ENCODE measurements around the gene GPR21. TPM values are rescaled to one million over a fixed set of nuclear protein-coding genes. Genes with fewer than 3 reads are reported as not detected.
A peak's percentile ranks its signal among the peaks of the same experiment; 100 is the strongest.

GPR21 gene, protein sequence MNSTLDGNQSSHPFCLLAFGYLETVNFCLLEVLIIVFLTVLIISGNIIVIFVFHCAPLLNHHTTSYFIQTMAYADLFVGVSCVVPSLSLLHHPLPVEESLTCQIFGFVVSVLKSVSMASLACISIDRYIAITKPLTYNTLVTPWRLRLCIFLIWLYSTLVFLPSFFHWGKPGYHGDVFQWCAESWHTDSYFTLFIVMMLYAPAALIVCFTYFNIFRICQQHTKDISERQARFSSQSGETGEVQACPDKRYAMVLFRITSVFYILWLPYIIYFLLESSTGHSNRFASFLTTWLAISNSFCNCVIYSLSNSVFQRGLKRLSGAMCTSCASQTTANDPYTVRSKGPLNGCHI
- total RNA-seq, result not detected

GRCh38 chr9:123033352-123033751, at the start of gene GPR21:
TSS of gene GPR21 (plus strand) at chr9:123033667. CDS start at chr9:123034567, 900 bp downstream.
- DNase-seq (ENCODE audit: extremely low spot score in 2 of 2), result no peak
- H3K4me1 ChIP-seq, result no peaks in the 10 kb centered on the region
- no peaks in the 10 kb centered on the region for H3K27me3 ChIP-seq
- peaks cover 0 to 8% of the 10 kb centered on the region in 2 donors for H3K36me3 ChIP-seq
- intact Hi-C loops (cut with DNase I), result no loop called here
- H3K27ac ChIP-seq, result no peak within 1 kb of the TSS
- H3K4me3 ChIP-seq, result peak within 1 kb of the TSS; percentile 3 to 28
- TF ChIP-seq POLR2A (IDR thresholded peaks at IDR 0.05), result no peak
- no peak for TF ChIP-seq POLR2AphosphoS5 (IDR thresholded peaks at IDR 0.05; ENCODE audit: insufficient read depth in 1 of 2, low read depth in 1 of 2)
- TF ChIP-seq, protein P1, sequence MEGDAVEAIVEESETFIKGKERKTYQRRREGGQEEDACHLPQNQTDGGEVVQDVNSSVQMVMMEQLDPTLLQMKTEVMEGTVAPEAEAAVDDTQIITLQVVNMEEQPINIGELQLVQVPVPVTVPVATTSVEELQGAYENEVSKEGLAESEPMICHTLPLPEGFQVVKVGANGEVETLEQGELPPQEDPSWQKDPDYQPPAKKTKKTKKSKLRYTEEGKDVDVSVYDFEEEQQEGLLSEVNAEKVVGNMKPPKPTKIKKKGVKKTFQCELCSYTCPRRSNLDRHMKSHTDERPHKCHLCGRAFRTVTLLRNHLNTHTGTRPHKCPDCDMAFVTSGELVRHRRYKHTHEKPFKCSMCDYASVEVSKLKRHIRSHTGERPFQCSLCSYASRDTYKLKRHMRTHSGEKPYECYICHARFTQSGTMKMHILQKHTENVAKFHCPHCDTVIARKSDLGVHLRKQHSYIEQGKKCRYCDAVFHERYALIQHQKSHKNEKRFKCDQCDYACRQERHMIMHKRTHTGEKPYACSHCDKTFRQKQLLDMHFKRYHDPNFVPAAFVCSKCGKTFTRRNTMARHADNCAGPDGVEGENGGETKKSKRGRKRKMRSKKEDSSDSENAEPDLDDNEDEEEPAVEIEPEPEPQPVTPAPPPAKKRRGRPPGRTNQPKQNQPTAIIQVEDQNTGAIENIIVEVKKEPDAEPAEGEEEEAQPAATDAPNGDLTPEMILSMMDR (IDR thresholded peaks at IDR 0.05), result no peak
- H3K9me3 ChIP-seq, result no peaks in the 10 kb centered on the region

GRCh38 chr9:122986010-122986409, 47.5 kb upstream of the GPR21 start:
- intact Hi-C loops (cut with DNase I), result no loop called here
- Histone ChIP-seq H3K27ac (no peak overlapping the region), H3K4me1 (peaks cover 5% of the 10 kb centered on the region), H3K4me3 (no peak overlapping the region), H3K36me3 (peaks cover 0 to 36% of the 10 kb centered on the region in 2 donors), H3K27me3 (no peaks in the 10 kb centered on the region), H3K9me3 (no peaks in the 10 kb centered on the region)
- no peak for DNase-seq (ENCODE audit: extremely low spot score in 2 of 2)
- TF ChIP-seq, protein P1 (IDR thresholded peaks at IDR 0.05), result no peak
- TF ChIP-seq POLR2A (IDR thresholded peaks at IDR 0.05) (no peak), POLR2AphosphoS5 (IDR thresholded peaks at IDR 0.05; ENCODE audit: insufficient read depth in 1 of 2, low read depth in 1 of 2) (no peak)

- Histone ChIP-seq H3K4me3 (no peak overlapping the region), H3K27ac (no peak overlapping the region), H3K27me3 (no peaks in the 10 kb centered on the region), H3K4me1 (peaks cover 4% of the 10 kb centered on the region), H3K9me3 (no peaks in the 10 kb centered on the region), H3K36me3 (peaks cover 0 to 36% of the 10 kb centered on the region in 2 donors)
- DNase-seq (ENCODE audit: extremely low spot score in 2 of 2), result no peak
- intact Hi-C loops (cut with DNase I), result no loop called here
- TF ChIP-seq POLR2AphosphoS5 (IDR thresholded peaks at IDR 0.05; ENCODE audit: insufficient read depth in 1 of 2, low read depth in 1 of 2) (no peak), POLR2A (IDR thresholded peaks at IDR 0.05) (no peak)
- TF ChIP-seq, protein P1 (IDR thresholded peaks at IDR 0.05), result no peak
Measured at GRCh38 chr9:122988141-122988540, 45.3 kb upstream of the GPR21 start.

DNA sequence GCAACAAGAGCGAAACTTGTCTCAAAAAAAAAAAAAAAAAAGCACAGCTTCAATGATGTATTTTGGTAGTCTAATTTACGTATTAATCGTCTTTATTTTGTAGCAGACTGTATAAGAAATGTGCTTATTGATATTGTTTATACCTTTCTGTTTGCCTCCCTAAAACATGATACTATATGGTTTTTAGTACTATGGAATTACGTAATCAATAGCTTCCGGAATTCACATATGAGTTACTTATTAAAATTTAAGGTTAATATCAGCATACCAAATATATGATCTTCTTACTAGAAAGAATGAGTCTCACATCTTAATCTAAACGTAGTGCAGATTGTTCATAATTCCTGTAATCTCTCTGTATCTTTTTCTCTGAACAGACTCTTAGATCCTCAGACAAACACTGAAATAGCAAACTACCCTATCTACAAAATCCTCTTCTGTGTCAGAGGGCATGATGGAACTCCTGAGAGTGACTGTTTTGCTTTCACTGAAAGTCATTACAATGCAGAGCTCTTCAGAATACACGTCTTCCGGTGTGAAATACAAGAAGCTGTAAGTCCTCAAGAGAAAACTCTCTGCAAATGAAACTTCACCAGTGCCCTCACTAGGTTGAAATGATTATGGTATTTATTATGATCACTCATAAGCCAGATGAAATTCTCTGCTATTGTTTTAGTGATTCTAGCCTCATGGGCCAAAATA, 44.4 kb upstream of the GPR21 start:
- intact Hi-C loops (cut with DNase I), result no loop called here
- Histone ChIP-seq H3K9me3 (no peaks in the 10 kb centered on the region), H3K36me3 (peaks cover 0 to 35% of the 10 kb centered on the region in 2 donors)

More for the DNA sequence above, 44.4 kb upstream of the GPR21 start:
- DNase-seq (ENCODE audit: extremely low spot score in 2 of 2), result no peak
- Histone ChIP-seq H3K27ac (no peak overlapping the region), H3K4me1 (no peaks in the 10 kb centered on the region), H3K27me3 (no peaks in the 10 kb centered on the region), H3K4me3 (no peak overlapping the region)
- no peak for TF ChIP-seq POLR2A (IDR thresholded peaks at IDR 0.05)
- no peak for TF ChIP-seq POLR2AphosphoS5 (IDR thresholded peaks at IDR 0.05; ENCODE audit: insufficient read depth in 1 of 2, low read depth in 1 of 2)
- TF ChIP-seq, protein P1 (IDR thresholded peaks at IDR 0.05), result no peak
